HG03175 (cell line): Measurements from ENCODE around the gene DEFB131A.
"Not testable (repeated sequence)": the region's sequence is repeated elsewhere in the genome, so short reads cannot be mapped to it uniquely, and the experiment has no call there.

Source experiments
- ATAC-seq: cut with Tn5 transposase; IDR thresholded peaks from one replicate; pipeline ENCODE4 v1.9.1; 2021; ENCODE audit warnings: mild to moderate bottlenecking, moderate library complexity; ENCODE audit not compliant: unreplicated experiment

DEFB131A gene, protein sequence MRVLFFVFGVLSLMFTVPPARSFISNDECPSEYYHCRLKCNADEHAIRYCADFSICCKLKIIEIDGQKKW

DNA sequence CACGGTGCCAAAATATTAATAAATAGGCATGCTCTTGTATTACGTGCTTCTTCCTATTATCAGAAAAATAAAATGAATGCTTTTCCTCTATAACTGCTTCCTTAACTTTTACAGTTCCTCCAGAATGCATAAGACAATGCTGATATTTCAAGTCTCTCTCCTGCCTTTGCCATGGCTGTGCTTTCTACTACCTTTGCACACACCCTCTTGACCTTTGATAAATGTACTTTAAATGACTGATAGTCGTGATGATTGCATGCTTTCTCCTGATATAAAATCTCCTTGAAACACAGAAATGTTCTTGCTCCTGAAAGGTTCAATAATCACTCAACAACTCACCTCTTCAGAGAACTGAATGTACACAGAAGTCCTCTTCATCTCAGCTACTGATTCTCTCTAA lies at the start of gene DEFB131A:
DEFB131A (plus strand) TSS at position 301 of the 400 bp plus-strand sequence. CDS start 120 bp downstream, outside the sequence.
- not testable (repeated sequence) for ATAC-seq

DNA sequence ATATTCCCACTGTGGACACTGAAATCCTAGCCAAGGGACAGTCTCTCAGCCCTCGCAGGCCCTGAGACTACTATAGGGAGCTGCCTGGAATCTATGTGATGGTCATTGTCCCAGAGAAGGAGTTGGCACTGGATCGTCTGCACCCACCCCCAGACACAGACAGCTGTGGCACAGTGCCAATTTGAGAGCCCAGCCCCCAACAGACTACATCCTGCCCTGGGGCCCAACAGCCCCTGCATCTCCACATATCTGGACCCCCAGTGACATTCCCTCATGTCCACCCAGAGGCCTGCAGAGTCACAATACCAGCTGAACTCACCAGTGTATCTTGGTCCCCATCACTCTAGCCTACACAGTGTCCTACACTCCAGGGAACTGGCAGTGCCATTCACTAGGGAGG lies 38.4 kb upstream of the DEFB131A start:
- ATAC-seq: not testable (repeated sequence)

DNA sequence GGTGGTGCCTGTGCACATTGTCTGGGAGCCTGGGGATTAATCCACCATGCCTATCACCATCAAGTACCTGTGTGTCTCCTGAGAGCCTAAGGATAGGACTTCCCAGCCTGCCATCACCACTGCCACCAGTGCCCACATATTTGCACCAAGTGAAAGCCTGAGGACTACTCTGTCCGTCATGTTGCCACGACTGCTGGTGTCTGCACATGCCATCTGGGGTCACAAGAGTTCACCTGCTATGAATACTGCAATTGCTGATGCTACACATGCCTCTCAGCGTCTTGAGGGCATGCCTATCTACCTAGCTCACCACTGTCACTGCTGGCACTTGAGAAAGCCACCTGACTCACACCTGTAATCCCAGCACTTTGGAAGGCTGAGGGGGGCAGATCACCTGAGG lies 37.7 kb upstream of the DEFB131A start:
- not testable (repeated sequence) for ATAC-seq

DNA sequence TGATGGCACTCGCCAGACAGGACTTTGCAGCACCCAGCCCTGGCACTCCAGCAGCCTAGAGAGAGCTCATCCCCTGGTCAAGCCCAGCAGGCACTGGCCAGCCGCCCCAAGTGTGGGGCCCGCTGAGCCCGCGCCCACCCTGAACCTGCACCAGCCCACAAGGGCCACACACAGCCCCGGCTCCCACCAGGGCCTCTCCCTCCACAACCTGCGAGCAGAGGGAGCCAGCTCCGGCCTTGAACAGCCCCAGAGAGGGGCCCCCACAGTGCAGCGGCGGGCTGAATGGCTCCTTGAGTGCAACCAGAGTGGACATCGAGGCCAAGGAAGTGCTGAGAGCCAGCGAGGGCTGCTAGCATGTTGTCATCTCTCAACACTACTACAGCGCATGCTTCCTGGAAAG lies 34.4 kb upstream of the DEFB131A start:
- ATAC-seq: no peak

DNA sequence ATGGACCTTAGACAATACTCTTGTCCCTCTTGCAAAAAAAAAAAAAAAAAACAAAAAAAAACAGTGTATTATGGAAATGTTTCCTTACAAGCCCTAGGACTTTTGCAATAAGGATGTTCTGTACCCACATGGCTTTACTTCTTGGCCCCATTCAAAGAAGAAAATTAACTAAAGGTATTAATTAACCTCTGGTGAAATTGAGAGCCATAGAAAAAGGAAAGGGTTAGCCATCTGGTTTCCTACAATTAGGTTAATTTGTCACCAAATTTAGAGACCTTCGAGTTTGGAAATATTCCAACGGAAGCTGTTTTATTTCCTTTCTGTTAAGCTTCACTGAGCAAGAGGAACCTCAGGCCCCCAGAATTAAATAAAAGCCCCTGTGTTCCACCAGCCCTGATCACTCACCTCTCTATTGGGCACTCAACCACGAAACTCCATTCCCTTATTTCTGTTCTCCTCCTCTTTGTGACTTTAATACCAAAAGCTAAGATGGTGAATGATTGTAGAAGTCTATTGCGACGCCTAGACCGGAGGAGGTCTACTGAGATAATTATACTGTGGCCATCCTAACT lies 22.2 kb upstream of the DEFB131A start:
- ATAC-seq: peak; percentile 65

DNA sequence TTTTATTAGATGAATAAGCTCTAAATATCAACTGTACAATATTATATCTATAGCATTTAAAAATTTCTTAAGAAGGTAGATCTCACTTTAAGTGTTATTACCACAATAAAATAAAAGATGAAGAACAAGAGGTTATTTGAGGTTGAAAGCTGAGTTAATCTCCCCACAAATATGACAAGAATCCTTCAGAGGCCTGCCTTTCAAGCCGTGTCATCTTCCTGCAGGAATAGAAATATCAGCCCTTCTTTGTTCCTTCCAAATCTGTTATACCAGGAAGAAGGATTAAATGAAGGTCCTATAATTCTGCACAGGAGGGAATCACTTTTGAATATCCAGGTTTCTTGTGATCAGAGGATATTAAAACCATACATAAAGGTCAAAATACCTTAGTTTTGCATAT lies 18.3 kb upstream of the DEFB131A start:
- not testable (repeated sequence) for ATAC-seq

DNA sequence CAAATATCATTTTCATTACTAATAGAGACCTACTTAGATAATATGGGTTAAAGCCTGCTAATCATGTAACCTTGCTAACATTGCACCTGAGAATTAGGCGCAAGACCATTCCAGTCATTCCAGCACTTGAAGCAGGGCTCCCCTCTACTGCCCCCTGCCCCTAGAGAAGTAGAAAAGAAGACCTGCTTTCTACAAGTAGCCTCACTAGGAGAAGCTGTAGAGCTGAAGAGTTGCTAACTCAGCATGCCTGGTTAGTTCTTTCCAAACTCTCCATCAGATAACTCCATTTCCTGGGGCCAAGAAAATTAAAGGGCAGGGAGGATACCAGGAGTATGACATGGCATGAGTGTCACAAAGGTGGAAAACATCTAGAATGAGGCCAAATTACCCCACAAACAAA lies 14.2 kb upstream of the DEFB131A start:
- ATAC-seq: not testable (repeated sequence)

DNA sequence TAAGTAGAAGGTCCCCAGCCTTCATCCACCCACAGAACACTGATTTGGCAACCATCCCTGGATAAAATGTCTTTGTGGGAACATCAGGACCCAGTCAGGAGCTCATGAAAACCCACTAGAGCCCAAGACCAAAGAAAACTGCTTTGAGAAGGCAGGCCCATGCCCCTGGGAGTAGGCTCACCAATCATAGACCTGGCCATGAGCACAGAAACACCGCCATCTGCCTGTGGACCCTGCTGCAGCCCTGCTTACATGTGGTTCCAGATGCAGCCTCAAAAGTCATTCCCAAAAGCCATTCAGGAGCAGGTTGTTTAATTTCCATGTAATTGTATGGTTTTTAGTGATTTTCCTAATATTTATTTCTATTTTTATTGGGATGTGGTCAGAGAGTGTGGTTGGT lies 10.9 kb upstream of the DEFB131A start:
- ATAC-seq: not testable (repeated sequence)

DNA sequence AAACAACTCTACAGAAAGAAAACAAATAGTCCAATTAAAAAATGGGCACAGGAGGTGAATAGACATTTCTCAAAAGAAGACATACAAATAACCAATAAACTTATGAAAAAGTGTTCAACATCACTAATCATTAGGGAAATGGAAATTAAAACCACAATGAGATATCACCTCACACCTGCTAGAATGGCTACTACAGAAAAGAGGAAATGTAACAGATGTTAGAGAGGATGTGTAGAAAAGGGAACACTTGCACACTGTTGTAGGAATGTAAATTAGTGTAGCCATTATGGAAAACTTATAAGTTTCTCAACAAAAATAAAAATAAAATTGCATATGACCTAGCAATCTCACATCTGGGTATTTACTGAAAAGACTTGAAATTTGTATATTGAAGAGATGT lies 7.5 kb upstream of the DEFB131A start:
- not testable (repeated sequence) for ATAC-seq

DNA sequence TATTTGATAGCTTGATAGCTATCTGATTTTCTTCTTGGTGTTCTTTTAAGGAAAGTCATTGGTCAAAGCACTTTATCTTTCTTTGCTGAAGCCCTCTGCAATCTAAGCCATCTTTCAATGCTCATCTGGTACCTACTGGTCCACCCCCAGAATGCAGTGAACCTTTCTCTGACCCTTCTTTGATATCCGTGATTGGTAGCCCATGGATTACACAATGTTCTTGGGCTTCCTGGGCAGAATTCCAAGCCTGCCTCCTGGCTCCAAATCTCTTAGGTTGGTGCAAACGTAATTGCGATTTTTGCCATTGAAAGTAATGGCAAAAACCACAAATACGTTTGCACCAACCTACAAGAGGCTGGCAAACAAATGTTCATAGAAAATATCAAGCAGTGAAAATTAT lies 1.9 kb upstream of the DEFB131A start:
- ATAC-seq: not testable (repeated sequence)

DNA sequence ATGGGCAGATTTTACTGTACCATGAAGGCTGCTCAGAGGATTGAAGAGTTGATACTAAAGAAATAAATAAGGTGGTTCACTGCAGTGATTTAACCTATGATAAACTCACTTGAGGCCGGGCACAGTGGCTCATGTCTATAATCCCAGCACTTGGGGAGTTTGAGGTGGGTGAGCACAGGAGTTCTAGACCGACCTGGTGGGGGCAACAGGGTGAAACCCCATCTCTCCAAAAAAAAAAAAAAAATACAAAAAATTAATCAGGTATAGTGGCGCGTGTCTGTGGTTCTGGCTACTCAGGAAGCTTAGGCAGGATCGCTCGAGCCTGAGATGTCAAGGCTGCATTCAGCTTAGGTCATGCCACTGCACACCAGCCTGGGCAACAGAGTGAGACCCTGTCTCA lies 467 bp downstream of the DEFB131A start:
- ATAC-seq: not testable (repeated sequence)

DNA sequence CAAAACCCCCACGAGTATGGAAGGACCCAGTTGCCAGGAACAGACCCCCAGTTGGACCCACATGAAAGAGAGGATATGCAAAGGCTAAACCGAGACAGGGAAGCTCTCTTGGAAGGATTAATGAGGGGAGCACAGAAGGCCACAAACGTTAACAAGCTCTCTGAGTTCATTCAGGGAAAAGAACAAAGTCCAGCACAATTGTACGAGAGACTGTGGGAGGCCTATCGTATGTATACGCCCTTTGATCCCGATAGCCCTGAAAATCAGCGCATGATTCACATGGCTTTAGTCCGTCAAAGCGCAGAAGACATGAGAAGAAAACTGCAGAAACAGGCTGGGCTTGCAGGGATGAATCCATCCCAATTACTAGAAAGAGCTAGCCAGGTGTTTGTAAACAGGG lies 8.0 kb downstream of the DEFB131A start:
- ATAC-seq: not testable (repeated sequence)

DNA sequence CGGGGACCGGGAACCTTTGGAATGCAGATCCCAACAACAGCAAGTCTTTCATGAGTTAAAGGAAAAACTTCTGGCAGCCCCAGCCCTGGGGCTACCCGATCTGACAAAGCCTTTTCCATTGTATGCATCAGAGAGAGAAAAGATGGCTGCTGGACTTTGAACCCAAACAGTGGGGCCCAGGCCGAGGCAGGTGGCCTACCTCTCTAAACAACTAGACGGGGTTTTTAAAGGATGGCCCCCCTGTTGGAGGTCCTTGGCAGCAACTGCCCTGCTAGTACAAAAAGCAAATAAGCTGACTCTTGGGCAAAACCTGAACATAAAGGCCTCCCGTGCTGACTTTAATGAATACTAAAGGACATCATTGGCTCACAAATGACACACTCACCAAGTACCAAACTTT lies 10.1 kb downstream of the DEFB131A start:
- ATAC-seq: not testable (repeated sequence)

DNA sequence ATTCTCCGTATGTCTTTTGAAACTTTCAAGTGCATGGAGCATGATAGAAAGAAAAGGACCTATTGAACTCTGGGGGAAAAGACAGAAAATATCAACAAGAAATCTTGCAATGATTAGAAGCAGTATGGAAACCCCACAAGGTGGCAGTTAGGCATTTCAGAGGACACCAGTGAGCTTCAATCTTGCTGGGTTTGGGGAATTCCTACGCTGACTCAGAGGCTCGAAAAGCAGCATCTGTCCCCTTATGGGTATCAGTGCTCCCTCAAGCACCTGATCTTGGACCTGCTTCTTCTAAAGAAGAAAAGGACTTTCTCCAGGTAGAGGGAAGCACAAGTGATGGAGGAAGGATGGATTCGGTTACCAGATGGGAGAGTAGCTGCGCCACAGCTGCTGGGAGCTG lies 10.8 kb downstream of the DEFB131A start:
- ATAC-seq: not testable (repeated sequence)

DNA sequence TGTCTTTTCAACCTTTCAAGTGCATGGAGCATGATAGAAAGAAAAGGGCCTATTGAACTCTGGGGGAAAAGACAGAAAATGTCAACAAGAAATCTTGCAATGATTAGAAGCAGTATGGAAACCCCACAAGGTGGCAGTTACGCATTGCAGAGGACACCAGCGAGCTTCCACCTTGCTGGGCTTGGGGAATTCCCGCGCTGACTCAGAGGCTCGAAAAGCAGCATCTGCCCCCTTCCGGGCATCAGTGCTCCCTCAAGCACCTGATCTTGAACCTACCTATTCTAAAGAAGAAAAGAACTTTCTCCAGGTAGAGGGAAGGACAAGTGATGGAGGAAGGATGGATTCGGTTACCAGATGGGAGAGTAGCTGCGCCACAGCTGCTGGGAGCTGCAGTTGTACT lies 35.3 kb downstream of the DEFB131A start:
- not testable (repeated sequence) for ATAC-seq

DNA sequence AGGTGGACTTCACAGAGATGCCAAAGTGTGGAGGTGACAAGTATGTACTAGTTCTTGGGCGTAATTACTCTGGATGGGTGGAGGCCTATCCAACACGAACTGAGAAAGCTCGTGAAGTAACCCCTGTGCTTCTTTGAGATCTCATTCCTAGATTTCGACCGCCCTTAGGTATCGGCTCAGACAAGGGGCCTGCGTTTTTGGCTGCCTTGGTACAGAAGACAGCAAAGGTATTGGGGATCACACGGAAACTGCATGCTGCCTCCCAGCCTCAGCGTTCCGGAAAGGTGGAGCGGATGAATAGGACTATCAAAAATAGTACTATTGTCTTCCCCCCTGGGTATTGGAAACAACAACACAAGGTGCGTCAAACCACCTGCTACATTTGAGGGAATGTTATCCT lies 35.9 kb downstream of the DEFB131A start:
- ATAC-seq: not testable (repeated sequence)

DNA sequence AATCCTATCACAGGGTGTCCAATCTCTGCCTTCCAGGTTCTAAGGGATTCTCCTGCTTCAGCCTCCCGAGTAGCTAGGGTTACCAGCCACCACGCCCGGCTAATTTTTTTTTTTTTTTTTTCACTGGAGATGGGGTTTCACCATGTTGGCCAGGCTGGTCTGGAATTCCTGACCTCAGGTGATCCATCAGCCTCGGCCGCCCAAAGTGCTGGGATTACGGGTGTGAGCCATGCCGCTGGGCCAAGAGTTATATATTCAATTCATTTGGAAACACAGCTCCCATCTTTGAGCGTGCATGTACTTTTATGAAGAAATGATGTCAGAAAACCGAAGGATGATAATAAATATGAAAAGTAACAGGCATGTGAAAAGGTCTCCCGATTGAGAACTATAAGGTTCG lies 38.7 kb downstream of the DEFB131A start:
- not testable (repeated sequence) for ATAC-seq

DNA sequence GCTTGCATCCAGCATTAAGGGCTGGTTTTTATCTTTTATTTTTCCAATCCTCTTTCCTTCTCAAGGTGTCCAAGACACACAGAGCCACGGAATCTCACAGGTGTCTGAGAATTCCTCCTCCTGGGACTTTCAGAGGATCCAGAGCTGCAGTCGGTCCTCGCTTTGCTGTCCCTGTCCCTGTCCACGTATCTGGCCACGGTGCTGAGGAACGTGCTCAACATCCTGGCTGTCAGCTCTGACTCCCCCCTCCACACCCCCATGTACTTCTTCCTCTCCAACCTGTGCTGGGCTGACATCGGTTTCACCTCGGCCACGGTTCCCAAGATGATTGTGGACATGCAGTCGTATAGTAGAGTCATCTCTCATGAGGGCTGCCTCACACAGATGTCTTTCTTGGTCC lies 39.5 kb downstream of the DEFB131A start:
- ATAC-seq: not testable (repeated sequence)

DNA sequence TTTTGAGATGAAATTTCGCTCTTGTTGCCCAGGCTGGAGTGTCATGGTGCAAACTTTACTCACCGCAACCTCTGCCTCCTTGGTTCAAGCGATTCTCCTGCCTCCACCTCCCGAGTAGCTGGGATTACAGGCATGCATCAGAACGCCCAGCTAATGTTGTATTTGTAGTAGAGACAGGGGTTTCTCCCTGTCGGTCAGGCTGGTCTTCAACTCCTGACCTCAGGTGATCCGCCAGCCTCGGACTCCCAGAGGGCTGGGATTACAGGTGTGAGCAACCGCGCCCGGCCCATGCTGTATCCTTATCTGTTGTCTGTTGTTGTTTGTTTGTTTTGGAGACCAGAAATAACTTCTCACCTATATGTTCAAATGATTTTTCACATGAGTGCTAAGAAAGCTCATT lies 42.7 kb downstream of the DEFB131A start:
- ATAC-seq: not testable (repeated sequence)

DNA sequence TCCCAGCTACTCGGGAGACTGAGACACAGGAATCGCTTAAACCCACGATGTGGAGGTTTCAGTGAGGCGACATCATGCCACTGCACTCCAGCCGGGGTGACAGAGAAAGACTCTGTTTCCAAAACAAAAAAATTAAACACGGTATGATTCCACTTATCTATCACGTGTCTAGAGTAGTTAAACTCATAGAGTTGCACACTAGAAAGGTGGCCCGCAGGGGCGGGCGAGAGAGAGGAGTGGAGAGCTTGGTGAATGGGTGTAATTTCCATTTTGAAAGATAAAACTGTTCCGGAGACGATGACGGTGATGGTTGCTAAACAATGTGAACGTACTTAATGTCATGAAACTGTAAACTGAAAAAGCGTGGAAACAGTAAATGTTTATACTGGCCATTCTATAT lies 44.6 kb downstream of the DEFB131A start:
- ATAC-seq: not testable (repeated sequence)

DNA sequence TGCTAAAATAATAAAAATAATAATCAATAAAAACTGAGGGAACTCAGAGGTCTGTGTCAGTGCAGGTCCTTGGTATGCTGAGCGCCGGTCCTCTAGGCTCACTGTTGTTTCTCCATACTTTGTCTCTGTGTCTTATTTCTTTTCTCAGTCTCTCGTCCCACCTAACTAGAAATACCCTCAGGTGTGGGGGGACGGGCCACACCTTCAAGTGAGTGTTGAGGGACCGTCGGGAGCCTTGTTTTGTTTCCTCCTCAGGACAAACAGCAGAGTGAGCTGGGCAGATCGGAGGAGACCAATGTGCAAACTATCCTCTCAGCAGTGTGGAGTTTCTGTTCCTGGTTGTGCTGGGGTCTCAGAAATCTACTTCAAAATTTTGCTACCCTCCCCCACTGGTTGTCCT lies 46.3 kb downstream of the DEFB131A start:
- ATAC-seq: not testable (repeated sequence)

DNA sequence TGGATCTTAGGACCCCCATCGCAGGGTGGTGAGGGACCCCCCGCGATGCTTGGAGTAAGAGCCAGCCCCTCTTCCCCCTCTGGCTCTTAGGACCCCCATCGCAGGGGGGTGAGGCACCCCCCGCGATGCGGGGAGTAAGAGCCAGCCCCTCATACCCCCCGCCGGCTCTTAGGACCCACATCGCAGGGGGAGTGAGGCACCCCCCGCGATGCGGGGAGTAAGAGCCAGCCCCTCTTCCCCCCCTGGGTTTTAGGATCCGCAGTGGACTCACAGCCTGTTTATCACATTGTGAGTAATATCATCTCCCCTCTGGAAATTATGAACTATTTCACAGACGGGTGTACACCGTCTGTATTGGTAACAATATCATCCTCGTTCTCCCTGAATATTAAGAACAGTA lies 46.8 kb downstream of the DEFB131A start:
- ATAC-seq: not testable (repeated sequence)

DNA sequence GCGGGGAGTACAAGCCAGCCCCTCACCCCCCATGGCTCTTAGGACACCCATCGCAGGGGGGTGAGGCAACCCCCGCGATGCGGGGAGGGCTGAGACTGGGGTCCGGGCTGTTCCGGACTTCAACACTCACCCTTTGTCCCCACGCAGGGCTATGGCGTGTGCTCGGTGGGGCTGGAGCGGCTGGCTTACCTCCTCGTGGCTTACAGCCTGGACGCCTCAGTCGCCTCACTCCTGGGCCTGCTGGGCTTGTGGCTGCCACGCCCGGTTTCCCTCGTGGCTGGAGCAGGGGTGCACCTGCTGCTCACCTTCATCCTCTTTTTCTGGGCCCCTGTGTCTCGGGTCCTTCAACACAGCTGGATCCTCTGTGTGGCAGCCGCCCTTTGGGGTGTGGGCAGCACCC lies 49.4 kb downstream of the DEFB131A start:
- not testable (repeated sequence) for ATAC-seq
